Fibroblast of upper back skin (primary cell): ENCODE data around the gene TRMT2A.

Source experiments
- DNase-seq: peaks from one replicate; pipeline ENCODE4 v3.0.0-alpha.2; 2013

TRMT2A gene

DNA sequence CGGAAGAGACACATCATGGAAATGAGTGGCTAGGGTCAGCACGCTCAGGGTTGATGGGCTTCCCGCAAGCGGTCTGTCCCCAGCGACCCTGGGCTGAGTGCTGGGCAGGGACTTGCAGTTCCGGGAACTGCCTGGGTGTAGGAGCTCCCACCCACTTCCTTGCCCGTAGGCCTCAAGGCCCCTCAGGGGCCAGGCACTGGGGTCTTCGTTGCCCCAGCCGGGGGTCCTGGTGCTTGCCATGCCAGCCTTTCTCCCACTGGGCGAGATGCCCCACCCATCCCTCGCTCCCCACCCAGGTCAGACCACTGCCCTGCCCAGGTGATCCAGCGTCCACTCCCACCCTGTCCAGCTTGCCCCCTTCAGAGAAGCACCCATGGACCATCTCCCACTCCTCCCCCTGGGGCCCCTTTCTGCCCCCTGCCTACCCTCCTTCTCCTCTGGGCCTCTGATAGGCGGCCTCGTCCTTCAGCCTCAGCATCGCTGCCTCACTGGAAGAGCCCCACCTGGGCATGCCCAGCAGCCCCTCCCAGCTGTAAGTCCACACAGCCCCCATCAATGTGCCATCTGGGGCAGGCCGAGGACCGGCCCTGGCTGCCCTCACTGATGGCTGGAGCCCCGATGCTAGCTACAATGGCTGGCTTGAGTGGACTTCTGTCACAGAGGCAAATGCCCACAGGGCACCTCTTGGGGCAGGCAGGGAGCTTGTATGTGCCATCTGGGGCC, 54.8 kb downstream of the TRMT2A start:
- no peak for DNase-seq
